ENCODE results near the gene TRIM59.

Gene TRIM59

DNA sequence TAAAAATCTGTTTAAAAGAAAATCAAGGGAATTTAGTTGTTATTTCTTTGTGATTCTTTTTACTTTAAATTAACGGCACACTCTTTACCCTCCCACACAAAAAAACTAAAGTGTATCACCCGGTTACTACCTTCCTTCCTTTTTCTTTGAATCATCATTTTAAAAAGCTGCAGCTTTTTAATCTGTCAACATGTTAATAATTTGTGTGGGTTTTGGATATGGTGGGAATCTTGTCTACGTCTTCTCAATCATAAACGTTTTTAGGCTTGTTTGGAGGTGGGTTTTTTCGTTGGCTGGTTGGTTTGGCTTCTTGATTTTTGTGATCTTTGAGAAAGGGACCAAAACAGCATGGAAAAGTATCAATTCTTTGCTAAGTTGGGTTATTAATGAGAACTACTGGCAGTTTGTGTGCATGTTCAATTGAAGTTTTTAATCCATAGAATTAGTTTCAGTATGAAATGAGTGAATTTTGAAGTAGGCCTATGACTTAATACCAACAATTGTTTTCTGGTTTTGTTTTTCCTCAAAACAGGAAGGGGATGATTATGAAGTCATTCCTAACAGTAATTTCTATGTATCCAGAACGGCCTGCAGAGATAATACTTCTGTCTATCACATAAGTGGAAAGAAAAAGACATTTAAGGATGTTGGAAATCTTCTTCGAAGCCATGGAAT, 45.7 kb downstream of the TRIM59 start:
- no peak for DNase-seq (ENCODE audit: low read depth in 1 of 2, low spot score in 1 of 2)

DNA sequence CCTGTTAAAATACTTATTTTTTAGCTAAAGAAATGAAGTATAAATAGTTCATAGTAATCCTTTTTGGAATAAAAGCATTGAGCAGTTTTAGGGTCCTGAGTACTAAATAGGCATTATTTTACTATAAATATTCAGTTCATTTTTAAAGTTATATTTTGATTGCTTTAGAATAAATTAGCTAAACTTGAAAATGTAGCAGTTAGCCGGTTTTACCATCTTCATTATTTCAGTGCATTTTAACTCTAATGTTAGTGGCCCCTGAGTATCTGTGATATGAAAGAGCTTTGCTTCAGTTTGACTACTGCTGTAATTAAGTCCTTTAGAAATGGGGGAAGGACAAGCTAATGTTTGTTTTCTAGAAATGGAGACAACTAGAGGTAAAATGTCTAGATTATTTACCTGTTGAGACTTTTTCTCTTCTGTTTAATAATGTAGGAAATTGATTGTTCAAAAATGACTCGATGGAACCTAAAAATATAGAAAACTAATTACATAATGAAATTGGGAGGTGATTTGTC, 46.5 kb downstream of the TRIM59 start:
- no peak for DNase-seq (ENCODE audit: low read depth in 1 of 2, low spot score in 1 of 2)

DNA sequence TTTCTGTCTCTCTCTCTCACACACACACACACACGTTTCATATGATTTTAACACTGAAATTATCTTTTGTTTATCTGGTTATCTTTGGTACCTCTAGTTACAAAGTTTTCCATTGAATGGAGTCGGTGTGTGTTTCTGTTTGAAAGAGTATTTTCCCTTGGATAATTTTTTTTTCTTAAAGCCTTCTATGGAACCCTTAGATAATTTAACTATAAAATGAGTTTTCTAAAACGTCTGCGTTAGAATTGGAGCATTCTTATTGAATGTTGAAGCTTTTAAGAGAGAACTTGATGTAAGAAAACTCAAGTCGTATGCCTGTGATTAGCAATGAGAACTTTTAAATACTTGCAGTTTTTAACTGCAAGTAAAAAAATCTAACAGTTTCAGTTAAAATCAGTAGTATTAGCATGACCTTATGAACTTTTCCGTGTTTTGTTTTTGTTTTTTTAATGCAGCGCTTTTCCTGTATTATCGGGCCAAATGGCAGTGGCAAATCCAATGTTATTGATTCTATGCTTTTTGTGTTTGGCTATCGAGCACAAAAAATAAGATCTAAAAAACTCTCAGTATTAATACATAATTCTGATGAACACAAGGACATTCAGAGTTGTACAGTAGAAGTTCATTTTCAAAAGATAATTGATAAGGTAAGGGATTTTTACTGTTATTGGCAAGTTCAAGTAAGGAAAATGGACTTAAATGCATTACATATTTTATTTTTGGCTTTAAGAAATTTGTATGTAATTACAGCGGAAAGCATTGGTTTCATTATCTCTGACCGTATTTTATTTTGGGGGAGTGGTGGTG, 47.2 kb downstream of the TRIM59 start:
- DNase-seq (ENCODE audit: low read depth in 1 of 2, low spot score in 1 of 2): no peak

DNA sequence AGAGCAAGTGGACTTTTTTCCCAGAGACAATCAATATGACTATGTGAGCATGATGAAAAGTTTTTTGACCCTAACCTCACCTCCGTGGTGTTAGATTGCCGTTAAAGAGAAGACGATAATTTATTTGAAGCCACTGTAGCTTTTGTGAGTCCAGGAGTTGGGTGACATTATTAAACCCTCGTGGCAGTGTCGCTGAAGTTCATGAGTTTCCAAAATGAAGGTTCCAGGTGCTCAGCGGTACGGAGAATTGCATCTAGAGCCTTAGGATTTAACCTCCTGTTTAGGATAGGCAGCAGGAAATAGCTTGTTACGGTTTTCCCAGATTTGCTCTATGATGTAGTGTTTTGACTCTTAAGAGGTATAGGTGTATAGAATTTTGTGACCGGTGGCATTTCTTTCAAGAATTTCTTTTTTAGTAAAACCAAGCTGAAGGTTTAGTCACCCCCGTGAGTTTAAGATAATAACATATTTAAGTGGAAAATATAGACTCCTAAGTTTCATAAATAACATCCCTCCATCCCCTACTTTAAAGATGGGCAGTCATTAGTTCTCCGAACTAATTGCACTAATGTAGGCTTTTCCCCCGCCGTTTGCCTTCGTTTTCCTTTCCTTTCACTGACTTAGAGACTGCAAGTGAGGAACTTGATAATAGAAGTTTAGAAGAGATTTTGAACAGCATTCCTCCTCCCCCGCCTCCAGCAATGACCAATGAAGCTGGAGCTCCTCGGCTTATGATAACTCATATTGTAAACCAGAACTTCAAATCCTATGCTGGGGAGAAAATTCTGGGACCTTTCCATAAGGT, 48.1 kb downstream of the TRIM59 start:
- no peak for DNase-seq (ENCODE audit: low read depth in 1 of 2, low spot score in 1 of 2)

DNA sequence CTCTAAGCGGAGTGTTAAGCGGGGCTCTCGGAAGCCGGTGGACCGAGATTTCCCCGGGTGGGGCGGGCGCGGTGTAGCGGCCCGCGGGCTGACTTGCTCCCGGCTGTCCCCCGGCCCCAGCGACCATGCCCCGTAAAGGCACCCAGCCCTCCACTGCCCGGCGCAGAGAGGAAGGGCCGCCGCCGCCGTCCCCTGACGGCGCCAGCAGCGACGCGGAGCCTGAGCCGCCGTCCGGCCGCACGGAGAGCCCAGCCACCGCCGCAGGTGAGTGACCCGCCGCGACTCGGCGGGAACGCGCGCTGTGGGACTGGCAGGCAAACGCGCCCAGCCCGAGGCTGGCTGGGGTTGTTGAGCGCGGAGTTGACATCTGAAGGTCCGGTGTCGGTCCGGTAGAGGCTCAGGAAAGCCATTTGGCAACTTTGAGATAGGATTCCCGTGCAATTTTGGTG, 48.9 kb downstream of the TRIM59 start:
- DNase-seq (ENCODE audit: low read depth in 1 of 2, low spot score in 1 of 2): no peak

DNA sequence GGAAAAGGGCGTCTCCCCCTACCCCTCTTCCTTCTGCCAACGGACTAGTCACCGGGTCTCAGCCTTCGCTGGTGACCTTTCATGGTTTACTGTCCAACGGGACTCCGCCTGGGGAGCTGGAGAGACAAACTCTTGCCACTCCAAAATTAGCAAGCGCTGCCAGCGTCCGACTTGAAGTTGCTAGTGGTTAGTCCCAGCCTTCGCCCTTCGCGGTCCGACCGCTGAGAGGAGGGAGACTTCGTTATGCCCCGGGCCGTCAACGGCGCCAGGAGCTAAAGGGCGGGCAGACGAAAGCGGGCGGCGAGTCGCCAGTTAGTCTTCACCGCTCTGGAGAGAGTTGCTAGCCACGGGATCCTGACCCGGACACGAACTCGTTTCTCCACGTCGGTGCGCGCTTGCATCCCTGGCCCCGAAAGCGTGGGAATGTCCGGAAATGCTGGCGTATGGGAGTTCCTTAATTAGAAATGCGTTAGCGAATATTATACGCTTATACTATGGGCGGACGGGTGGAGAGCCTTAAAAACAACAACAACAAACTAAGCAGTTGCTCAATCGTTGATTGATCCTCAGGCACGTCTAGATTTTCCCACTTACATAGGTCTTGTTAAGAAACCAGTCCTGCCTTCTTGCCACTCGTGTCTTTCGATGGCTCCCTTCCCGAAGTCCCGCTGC, 49.4 kb downstream of the TRIM59 start:
- no peak for DNase-seq (ENCODE audit: low read depth in 1 of 2, low spot score in 1 of 2)

DNA sequence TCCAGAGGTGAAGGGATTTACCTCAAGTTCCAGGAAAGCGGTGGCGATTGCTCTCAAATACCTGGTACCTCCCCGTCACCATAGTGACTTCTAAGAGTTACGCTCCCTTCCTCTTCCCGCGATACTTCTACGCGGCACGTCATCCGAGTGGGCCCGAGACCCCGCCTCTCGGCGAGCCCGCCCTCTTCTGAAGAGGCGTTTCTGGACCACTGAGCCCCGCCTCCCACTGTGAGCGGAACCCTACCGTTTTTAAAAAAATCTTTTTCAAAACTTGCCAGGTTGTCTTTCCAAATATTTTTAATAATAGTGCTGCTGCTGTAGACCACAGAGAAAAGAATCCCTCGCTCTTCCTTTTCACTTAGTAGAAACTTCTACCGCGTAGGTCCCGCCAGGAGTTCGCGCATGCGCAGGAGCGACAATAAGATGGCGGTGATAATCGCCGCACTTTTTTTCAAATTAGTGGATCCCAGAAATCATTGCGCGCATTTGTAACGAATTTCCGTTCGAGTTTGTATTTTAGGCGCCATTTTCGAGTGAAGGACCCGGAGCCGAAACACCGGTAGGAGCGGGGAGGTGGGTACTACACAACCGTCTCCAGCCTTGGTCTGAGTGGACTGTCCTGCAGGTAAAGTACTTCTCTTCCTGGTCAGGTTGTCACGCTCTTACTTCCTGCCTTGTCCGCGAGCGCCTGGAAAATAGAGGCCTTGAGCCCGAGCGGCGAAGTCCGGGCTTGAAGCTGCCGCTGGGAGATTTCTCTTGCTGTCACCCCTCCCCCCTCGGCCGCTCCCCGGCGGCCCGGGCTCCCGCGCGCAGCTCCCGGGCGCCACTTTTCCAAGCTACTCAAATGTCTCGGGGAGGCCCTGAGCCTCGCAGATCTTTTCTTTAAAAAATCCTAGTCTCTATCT, 50.2 kb downstream of the TRIM59 start, which contains the start of the genes IFT80 and SMC4:
IFT80 (minus strand) TSS at position 101 of the 905 bp plus-strand sequence. CDS start 14,625 bp downstream, outside the sequence.
SMC4 (plus strand) TSS at position 526 of the 905 bp plus-strand sequence. CDS start 1,177 bp downstream, outside the sequence.
- peak; percentile 87 to 92 for DNase-seq (ENCODE audit: low read depth in 1 of 2, low spot score in 1 of 2)

DNA sequence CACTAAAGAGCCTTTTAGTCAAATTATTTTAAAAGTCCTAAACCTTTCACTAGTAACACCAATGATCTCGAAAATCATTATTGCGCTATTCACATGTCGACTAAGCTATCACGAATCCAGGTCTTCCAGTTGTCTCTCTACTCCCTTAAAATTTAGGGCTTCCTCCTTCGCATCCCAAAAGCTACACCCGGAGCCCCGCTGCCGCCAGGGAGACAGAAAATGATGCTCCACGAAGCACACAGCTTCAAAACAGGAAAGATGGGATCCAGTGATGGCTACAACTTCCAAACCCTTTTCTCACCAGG, 50.8 kb downstream of the TRIM59 start:
- no peak for DNase-seq (ENCODE audit: low read depth in 1 of 2, low spot score in 1 of 2)

DNA sequence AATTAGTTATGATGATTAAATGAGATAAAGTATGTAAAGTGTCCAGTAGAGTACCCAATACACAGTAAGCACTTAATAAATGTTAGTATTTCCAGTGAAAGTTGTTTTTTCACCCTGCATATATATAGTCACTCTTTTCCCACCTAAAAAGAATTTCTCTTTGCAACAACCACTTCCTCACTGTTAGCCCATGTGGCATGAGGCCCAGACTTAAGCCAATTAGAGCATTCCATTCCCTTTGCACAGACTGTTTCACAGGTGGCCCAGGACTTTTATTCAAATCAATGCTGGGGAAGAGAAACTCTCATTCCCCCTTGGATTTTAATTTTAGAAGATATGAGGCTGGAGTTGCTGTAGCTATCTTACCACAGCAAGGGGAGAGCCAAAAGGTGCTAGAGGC, 54.3 kb downstream of the TRIM59 start:
- DNase-seq (ENCODE audit: low read depth in 1 of 2, low spot score in 1 of 2): no peak

DNA sequence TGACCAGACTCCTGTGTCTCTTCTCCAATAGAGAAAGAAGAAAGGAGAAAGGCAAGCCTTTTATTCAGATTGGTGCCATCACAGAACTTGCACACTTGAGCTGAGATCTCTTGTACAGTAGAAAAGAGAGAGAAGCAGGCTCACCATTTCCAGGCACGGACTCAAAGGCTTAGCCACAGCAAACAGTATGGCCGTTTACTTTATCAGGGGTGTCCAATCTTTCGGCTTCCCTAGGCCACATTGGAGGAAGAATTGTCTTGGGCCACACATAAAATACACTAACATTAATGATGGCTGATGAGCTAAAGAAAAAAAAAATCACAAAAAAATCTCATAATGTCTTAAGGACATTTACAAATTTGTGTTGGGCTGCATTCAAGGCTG, 55.6 kb downstream of the TRIM59 start:
- DNase-seq (ENCODE audit: low read depth in 1 of 2, low spot score in 1 of 2): no peak

DNA sequence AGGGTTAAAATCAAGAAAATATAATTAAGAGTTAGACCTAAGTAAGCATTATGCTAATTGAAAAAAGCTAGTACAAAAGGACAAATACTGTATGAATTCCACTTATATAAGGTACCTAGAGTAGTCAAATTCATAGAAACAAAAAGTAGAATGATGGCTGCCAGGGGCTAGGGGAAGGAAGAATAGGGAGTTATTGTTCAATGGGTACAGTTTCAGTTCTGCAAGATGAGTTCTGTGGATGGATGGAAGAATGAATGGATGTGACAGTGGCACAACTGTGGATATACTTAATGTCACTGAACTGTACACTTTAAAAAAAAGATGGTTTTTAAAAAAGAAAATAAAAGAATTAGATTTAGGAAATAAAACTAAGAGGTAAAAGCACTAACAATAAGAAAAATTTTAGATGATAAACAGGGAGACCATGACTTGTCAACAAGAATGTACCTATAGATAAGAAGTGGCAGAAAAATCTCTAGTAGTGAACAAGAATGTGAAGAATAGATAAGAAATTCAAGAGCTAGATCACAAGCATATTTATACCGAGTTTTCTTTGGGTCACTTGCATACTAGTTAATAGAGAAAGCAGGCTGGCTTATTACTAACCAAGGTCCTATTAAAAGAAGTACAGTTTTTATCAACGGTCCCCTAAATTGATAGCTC, 56.1 kb downstream of the TRIM59 start:
- DNase-seq (ENCODE audit: low read depth in 1 of 2, low spot score in 1 of 2): no peak

DNA sequence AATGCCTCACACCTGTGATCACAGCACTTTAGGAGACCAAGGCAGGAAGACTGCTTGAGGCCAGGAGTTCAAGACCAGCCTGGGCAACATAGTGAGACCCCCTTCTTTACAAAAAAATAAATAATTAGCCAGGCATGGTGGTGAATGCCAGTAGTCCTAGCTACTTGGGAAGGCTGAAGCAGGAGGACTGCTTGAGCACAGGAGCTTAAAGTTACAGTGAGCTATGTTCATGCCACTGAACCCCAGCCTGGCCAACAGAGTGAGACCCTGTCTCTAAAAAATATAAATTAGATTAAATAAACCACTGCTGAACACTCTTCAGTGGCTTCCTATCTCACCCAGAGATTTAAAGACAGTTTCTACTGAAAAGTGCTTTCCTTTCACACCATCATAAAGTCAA, 56.8 kb downstream of the TRIM59 start:
- no peak for DNase-seq (ENCODE audit: low read depth in 1 of 2, low spot score in 1 of 2)

DNA sequence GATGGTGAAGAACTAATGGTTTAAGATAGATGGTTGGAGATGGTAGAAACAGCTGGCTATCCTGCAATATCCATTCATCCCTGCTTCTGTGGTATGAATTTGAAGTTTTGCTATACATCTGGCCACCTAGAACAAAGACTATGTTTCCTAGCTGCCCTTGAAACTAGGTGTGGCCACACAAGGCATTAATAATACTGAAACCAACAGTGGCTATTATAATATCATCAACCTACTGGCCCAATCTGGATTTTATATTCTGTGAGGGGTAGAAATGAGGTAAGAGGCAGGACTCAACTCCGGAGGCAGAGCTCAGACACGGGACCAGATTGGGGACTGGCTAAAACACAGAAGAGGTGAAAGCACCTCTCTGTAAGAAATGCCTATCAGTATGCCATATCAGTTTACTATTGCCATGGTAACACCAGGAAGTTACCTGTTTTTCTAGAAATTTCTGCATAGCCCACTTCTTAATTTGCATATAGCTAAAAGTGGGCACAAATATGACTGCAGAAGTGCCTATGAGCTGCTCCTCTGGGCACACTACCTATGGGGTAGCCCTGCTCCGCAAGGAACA, 58.9 kb downstream of the TRIM59 start:
- DNase-seq (ENCODE audit: low read depth in 1 of 2, low spot score in 1 of 2): no peak
